Neural cell (in vitro differentiated cells): Measurements from ENCODE around the gene NCKAP5.

Experiments used
- CTCF ChIP-seq: fragments of 450-650 bp; IDR thresholded peaks from 2 replicates; pipeline ENCODE4 v1.5.1; 2014; ENCODE audit warnings: antibody characterized with exemption, mild to moderate bottlenecking, moderate library complexity; ENCODE audit not compliant: poor library complexity, severe bottlenecking
- EP300 ChIP-seq: fragments of 450-650 bp; conservative IDR thresholded peaks from 2 replicates; pipeline ENCODE4 v1.6.1; 2014; ENCODE audit warnings: antibody characterized with exemption, mild to moderate bottlenecking, moderate library complexity; ENCODE audit not compliant: poor library complexity, severe bottlenecking
- RAD21 ChIP-seq: fragments of 450-650 bp; conservative IDR thresholded peaks from 2 replicates; pipeline ENCODE4 v1.6.1; 2014; ENCODE audit warnings: antibody characterized with exemption, mild to moderate bottlenecking, moderate library complexity

DNA sequence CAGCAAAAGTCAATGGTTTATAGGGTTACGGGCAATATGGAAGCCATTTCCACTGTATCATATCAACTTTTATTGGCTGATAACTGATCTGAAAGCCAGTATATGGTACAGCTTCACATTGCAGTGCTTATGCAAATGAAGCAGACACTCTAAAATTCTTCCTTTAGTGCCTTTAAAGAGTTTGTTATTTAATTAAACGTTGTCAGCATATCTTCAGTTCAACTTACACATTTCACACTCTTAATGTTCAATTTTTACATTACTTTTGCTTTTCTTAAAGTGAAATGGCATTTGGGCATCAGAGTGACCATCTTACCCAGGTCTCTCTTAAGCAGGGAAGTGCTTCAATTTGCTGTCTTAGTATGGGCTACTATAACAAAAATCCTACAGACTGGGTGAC, 420.1 kb downstream of the NCKAP5 start:
- TF ChIP-seq CTCF (no peak), RAD21 (no peak), EP300 (no peak)
